Stimulated activated CD4-positive, alpha-beta T cell treated with anti-CD3 and anti-CD28 coated beads, TNF-alpha, amount 100 ng/mL, for 4 hours (primary cell): ENCODE data around the gene DMD.

Experiments
- DNase-seq, 3 experiments: peaks; one replicate each; pipeline ENCODE4 v3.0.0-alpha.2; 2020; ENCODE audit warnings: low read depth in 3 of 3

DMD gene

DNA sequence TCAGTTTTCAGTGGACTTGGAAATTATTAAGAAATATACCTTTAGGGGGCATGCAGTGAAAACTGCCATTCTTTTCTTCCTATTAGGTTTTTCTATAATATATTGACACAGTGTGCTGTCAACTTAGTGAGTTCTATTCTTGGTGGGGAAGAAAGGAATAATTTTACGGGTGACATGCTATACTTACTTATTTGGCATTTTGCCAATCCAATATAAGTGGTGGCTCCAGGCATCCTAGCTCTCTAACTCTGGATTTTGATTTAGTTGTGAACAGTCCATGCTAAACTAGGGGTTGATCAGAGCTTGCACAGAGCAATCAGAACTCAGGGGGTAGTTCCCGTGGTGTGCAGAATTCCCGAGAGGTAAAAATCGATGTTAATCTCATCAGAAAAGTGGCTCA lies 1861.8 kb downstream of the DMD start:
- DNase-seq: no peak

DNA sequence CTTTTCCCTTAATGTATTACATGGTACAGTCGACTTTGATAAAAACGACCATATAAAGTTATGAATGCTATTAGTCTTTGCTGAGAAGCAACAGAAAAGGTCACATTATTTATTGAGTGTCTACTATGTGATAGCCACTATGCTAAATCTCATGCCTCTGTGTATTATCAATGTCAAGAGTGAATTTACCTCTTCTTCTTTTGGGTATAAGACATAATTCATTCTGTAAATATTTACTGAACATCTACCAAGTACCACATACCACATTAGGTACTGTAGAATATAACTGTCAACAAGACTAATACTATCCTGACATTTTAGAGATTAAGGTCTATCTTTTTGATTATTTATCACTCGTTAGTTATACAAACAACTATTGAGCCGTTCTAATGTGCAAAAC lies 1870.8 kb downstream of the DMD start:
- no peak for DNase-seq

DNA sequence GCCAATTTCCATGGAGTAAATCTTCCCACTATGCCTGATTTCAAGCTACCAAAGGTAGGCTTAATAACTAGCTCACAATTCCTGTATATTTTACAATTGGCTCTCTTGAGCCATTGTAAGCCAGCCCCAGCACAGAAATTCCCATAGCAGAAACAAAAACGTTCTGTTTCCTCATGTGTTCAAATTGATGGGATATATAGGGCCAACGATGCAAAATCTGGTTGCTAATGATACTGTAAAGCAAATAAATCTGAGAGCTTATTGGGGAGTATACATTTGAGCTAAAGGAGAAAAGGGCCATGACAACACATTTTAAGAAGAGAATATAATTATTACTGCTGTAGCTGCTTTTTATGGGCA lies 1872.4 kb downstream of the DMD start:
- DNase-seq: no peak

DNA sequence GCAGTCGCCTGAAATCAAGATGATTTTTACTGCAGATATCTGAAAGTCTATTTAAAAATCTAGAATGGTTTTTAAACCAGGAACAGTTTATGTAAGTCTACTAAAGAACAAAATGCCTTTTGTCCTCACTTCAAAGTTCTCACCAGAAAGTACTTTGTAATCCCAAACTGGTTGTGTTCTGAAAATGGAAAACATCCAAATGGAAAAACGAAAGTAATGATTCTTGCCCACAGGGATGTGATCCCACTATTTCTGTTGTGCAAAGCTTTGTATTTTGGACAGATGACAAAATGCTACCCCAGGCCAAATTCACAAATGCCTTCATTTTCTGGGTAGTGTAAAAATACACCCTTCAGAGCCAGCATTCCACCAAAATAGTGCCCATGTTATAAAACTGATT lies 1874.0 kb downstream of the DMD start:
- DNase-seq: no peak

DNA sequence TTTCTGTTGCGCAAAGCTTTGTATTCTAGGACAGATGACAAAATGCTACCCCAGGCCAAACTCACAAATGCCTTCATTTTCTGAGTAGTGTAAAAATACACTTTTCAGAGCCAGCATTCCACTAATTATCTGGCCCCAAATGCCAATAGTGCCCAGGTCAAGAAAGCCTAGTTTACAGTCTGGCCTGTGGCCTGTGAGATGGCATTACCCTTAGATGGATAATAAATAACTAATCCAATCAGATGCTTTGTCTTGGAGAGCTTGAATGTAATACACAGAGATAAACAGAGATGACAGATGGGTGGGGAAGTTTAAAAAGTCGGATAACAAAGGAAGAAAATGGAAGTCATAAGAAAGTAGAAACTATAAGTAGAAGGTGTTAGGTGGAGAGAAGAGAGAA lies 1874.9 kb downstream of the DMD start:
- no peak for DNase-seq

DNA sequence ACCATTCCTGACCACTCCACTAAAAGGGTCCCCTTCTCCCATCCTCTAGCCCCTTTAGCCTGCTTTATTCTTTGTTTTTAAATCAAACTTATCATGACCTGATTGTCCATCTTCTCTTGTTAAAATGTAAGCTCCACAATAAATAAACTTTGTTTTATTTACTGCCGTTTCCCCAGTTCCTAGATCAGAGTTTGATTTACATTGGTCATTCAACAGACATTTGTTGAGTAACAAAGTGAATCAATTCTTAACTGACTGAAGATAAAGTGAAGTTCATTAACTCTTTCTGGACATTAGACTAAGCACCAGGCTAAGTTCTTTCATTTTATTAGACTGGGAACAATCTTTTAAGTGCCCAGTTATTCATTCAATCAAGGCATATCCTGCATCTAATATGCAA lies 1876.4 kb downstream of the DMD start:
- DNase-seq: no peak

DNA sequence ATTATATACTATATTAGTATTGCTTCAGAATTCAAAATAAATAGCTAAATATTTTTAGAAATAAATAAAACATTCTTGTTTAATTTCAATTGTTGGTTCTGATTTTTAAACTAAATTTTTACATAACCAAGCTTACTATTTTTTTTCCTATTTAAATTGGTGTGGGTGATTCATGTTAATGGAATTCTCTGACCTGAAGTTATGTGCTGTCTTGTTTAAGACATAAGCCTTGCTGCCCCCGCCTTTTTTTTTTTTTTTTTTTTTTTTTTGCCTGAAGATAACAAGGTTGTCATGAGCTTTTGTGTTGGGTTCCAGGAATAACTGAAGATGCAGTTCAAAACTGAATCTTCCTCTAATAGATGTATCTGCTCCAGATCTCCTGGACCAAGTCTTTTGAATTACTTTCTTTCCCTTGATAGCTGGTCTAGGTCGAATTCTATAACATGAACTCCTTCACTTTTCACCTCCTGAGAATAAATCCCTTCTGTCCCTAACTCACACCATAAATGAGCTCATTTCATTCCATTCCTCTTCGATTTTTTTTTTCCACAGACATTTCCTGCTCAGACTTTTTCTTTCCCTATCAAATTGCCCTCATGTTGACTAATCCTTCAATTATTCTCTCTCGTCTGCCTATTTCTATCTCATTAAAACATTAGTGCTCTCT lies 1878.1 kb downstream of the DMD start:
- no peak for DNase-seq

DNA sequence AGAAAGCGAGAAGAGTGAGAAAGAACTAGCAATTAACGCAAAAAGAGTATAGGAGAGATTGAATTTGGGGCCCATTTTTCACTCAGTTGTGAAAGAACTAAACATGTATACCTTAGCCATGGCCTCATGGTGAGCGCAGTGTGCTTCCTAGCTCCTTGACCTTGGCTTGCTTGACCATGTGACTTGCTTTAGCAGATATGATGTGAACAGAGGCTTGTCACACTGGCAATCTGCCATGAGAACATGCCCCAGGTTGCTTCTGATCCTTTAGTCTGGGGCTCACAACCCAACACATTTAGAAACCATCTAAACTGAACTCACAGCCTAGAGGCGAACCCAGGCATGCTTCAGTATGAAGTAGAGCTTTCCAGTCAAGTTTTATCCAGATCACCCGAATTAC lies 1879.4 kb downstream of the DMD start:
- DNase-seq: no peak

DNA sequence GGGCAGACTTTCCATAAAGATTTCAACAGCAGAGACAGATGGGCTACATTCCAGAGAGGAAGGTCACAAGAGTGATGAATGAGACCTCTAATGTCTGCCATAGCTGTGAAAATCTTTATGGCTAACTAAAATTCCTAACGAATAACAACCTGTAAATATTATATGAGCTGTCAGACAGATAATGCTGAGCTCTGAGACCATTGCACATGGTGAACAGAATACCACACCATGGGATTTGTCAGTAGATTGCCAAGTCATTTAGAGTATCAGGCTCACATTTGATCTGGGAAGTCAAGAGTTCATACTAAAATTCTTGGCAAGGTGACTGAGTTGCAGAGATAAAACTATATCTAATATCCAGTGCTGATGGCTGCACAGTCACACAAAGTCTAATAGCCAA lies 1880.3 kb downstream of the DMD start:
- no peak for DNase-seq

DNA sequence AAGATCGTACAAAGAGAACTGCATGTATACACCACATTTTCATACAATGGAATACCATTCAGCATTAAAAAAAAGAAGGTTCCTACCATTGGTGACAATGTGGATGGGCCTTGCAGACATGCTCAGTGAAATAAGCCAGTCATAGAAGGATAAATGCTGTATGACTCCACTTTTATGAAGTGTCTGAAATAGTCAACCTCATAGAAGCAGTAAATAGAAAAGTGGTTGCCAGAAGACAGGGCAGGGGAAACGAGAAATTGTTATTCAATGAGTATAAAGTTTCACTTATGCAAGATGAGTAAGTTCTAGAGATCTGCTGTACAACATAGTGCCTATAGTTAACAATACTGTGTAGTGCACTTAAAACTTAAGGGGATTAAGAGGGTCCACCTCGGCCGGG lies 1882.1 kb downstream of the DMD start:
- DNase-seq: no peak

DNA sequence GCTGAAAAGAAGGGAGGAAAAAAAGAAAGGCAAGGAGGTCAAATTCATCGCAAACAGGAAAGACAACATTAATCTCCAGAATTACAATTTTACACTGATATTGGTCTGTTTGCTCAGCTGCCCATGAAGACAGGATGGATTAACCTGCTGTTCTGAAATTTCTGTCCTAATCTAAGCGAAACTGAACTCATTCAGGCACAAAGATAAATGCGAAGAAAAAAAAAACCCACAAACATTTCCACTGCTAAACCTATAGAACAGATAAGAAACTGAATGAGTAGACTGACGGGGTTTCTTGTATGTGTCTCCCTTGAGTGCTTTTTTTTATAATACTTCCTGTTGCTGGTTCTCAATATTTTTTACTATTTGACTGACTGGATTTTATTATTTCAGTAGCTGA lies 1887.7 kb downstream of the DMD start:
- no peak for DNase-seq

DNA sequence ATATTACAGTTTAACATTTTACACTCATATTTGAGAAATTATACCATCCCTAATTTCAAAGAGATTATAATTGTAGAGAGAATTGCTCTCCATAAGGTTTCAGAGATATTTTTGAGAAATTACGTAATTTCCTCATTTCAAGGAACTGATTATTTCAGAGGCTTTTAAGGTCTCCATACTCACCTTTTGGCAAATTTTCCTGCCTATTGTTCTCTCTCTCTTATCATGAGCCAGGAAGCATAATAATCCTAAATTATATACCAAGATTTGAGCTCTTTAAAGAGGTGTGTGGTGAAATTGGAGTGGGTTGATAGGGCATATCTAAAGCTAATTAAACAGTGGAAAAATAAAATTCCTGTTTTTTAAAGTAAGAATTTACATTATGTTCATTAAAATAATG lies 1890.6 kb downstream of the DMD start:
- no peak for DNase-seq

DNA sequence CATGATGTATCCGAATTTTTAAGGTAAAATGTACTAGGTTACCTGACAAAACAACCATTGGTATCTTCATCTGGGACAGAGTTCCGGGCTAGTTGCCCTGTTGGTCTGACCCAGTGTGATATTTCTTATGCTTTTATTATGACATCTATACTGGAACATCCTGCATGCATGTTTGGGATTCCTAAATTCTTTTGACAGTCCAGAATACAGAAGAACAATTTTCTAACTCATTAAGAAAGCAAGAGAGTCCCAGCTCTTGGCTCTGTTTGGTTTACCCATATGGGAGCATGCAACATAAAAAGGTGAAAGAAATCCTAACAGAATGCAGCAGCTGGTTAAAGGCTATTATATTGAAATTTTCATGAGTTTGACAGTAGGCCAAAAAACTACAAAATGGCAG lies 1891.8 kb downstream of the DMD start:
- DNase-seq: no peak

DNA sequence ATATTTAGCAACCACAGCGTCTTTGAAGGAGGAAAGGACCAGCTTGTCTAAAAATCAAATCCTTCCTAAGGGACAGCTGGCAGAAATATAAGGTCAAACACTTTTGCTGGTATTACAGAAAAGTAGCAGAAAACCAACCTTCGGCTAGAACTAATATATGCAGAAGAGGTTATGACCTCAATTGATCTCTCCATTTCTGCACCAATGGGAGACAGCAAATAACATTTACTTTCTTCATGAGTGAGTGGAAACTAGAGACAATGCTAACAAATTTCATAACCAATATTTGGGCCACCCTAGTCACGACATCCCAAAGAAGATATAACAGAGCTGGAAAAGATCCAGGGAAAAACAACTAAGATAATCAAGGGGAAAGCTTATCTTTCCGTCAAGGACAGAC lies 1892.5 kb downstream of the DMD start:
- no peak for DNase-seq

DNA sequence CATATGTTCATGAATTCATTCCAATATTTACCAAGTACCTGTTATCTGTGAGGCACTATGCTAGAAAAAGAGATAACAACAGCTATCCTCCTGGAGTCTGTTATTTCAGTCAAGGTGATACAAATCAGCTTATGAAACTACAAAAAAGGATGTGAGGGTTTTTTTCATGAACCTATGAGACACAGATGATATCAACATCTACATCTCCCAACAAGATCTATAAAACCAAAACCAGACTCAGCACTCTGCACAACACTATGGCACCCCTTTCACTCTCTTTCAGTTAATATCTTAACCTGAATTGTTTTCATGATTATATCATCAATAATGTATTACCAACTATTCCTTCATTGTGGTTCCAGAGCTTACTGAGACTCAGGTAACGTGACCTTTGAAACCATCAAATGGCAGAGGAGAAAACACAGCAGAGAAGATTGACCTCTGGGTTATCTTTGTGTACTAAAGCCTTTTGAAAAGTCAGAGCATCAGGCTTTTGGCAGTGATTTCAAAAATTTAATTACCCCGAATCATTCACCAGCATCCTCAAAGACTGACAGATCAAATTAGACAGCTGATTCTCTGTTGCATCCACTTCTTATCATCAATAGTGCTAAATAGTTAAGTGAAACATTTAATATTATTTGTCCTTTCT lies 1894.9 kb downstream of the DMD start:
- no peak for DNase-seq

DNA sequence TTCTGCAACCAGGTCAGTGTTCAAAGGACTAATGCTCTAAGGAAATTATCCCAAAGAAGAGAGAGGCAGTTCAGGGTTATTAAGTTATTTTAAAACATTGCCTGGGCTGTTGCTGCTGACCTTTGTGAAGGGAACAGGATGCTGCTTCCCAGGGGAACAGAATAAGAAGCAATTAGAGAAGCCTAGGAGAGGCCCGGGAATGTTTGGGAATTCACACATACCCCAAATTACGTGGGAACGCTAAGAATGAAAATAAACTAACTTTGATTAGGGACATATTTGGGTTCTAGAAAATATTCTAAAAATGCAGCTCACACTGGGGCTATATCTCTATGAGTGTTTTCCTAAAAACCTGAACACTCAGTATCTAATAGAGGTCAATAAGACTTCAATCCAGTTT lies 1896.4 kb downstream of the DMD start:
- DNase-seq: no peak

DNA sequence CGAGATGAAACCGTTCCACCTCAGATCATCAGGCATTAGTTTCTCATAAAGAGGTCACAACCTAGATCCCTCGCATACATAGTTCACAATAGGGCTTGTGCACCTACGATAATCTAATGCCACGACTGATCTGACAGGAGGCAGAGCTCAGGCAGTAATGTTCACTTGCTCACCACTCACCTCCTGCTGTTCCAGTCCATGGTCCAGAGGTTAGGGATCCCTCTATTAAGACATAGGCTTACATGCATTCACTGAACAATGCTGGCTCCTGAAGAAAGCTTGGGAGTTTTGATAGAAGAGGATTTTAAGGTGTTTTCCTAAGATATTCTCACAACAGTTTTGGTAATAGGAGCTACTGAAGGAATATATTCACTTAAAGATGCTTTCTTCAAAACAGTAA lies 1903.4 kb downstream of the DMD start:
- DNase-seq: no peak

DNA sequence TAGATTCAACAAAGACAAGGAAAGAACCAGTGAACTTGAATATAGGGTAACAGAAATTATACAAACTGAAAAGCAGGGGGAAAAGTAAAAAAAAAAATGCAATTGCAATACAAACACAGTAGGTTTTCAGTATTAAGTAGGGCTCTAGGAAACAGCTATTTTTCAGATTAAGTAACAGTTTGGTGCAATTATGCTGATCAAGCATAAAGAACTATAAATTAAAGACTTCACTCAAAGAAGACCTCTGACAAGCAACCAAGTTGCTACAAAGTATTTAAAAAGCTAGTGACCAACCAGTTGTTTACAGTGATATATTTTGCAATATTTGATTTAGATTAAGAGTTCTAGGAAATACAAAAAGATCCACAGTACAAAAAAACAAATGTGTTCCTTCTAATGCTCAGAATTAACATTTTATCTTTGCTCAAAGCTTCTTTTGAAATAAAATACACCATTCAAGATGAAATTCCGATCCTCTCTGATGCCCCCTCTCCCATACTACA lies 1908.7 kb downstream of the DMD start:
- no peak for DNase-seq

DNA sequence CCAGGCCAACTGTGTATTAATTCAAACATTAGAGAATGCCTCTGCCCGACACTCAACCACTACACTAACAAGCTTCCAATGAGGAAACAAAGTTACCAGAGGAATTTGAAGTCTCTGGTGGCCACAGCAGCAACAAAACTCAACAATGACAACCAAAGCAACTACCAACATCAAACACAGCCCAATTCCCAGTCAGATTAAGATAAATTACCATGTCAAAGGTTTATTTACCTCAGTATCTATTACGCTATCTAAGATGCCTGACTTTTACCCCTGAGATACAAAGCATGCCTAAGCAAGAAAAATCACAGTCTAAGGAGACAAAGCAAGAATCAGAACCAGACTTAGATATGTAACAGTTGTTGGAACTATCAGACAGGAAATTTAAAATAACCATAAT lies 1909.4 kb downstream of the DMD start:
- no peak for DNase-seq

DNA sequence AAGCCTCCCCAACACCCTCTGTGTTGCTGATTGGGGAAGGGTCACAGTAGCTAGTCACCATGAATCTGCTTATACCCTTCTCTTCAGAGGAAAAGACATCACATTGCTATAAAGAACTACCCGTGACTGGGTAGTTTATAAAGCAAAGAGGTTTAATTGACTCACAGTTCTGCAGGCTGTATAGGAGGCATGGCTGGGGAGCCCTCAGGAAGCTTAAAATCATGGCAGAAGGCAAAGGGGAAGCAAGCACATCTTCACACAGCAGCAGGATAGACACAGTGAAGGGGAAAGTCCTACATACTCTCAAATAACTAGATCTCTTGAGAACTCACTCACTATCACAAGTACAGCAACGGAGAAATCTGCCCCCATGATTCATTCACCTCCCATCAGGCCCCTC lies 1910.1 kb downstream of the DMD start:
- DNase-seq: no peak

DNA sequence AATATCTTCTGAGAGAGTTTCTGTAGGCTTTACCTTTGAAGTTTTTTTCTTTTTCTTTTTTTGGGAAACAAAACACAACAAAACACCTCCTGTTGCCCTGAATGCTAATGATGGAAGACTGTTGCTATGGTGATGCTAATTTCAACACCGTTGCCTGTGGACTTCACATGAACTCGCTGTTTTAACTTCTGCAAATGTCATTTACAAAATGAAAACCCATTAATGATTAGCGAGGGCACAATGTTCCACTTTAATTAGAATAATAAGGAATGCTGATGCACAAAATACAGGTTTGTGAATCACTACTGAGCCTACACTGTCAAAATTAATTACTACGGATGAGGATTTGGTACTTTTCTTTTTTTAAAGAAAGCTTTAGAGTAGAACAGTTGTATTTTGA lies 1912.4 kb downstream of the DMD start:
- DNase-seq: no peak

DNA sequence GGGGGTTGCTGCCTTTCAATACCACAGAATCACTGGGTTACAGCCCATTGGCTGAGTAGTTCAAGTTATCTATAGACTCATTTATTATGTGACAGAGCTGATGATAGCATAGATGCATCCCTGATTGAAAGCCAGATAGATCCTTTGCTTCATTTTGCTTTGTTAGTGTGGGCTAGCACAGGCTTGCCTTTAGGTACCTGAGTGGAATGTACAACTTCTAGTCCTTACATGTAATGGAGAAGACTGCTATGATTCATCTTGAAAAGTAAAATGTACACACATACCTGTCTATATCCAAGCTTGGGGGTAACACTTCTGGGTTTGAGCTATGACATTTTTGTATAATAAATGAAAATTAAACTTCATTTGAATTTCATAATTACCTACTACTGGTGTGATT lies 1913.5 kb downstream of the DMD start:
- DNase-seq: no peak

DNA sequence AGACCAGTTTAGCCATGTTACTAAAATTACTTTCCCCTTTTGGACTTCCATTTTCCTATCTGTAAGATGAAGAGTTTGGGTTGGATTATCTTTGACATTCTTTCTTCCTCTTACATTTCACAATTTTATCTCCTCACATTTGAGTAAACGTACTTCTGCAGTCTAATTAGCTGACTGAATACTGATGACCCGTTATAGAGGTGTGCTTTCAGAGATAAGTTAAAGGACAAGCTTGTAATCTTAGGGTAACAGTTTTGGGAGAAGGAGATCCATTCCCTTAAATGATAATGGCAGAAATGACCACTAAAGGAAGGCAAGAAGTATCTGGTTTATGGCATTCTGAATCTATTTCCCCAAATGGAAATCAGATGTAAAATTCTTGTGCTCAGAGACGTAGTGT lies 1916.9 kb downstream of the DMD start:
- DNase-seq: no peak

DNA sequence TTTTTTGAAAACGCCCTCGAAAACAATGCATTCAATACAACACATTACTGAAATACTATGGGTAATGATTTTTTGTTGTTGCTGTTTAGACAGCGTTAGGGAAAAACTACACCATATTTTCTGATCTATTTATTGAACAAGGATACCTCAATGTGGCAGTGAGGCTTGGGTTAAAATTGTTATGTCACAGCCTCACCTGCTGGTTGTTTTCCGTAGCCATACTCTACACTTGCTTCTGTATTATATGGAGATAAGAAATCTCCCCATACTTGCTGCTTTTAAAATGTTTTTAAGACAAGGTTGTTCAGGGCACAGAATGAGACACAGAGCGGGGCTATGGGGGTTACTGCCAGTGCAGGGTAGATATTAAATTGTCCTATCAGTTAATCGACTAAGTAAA lies 1917.9 kb downstream of the DMD start:
- DNase-seq: no peak
